ENCODE data around the gene NGFR. TPM values are rescaled to one million over a fixed set of nuclear protein-coding genes. Genes with fewer than 3 reads are reported as not detected.

The NGFR gene
- total and polyA plus RNA-seq, 12 donors = 1.8 to 22.9 (median 4.7) TPM

GRCh38 chr17:49508866-49509587 is 13.9 kb downstream of the NGFR start:
- H3K27me3 ChIP-seq = peaks cover 0 to 53% (median 28%) of the 10 kb centered on the region in 7 donors
- no peak for TF ChIP-seq CTCF (IDR thresholded peaks at IDR 0.05)
- no peak for ATAC-seq
- no peak overlapping the region for H3K27ac ChIP-seq
- H3K36me3 ChIP-seq = peaks cover 0 to 6% (median 0%) of the 10 kb centered on the region in 9 donors
- WGBS, 2 donors = 69 to 78% methylated on average over 8 of the region's 8 CpGs
- H3K4me1 ChIP-seq = peaks cover 0 to 34% (median 3%) of the 10 kb centered on the region in 9 donors
- intact Hi-C loops (cut with DNase I) = no loop called here
- H3K9me3 ChIP-seq = no peaks in the 10 kb centered on the region
- no peak overlapping the region for H3K4me3 ChIP-seq
- no peak for DNase-seq

GRCh38 chr17:49509588-49509917 is 14.5 kb downstream of the NGFR start:
- no peak for ATAC-seq
- peaks cover 0 to 6% (median 0%) of the 10 kb centered on the region in 9 donors for H3K36me3 ChIP-seq
- H3K9me3 ChIP-seq = no peaks in the 10 kb centered on the region
- no peak for TF ChIP-seq CTCF (IDR thresholded peaks at IDR 0.05)
- no peak overlapping the region for H3K27ac ChIP-seq
- H3K27me3 ChIP-seq = peaks cover 0 to 48% (median 24%) of the 10 kb centered on the region in 7 donors
- H3K4me1 ChIP-seq = peaks cover 2 to 38% (median 7%) of the 10 kb centered on the region in 9 donors
- 72 to 77% methylated on average over 3 of the region's 3 CpGs for WGBS, 2 donors
- intact Hi-C loops (cut with DNase I) = no loop called here
- H3K4me3 ChIP-seq = no peak overlapping the region
- no peak for DNase-seq

- no peaks in the 10 kb centered on the region for H3K9me3 ChIP-seq
- intact Hi-C loops (cut with DNase I) = no loop called here
Measured at GRCh38 chr17:49510059-49510719, 15.1 kb downstream of the NGFR start.

GRCh38 chr17:49510720-49511110 is 15.6 kb downstream of the NGFR start:
- ATAC-seq = no peak
- intact Hi-C loops (cut with DNase I) = no loop called here
- 86 to 87% methylated on average over 5 of the region's 5 CpGs for WGBS, 2 donors
- no peak for DNase-seq
- no peak for TF ChIP-seq CTCF (IDR thresholded peaks at IDR 0.05)
- peaks cover 5 to 44% (median 18%) of the 10 kb centered on the region in 9 donors for H3K4me1 ChIP-seq
- no peak overlapping the region for H3K4me3 ChIP-seq
- H3K27ac ChIP-seq = no peak overlapping the region
- H3K27me3 ChIP-seq = peaks cover 0 to 38% (median 19%) of the 10 kb centered on the region in 7 donors
- no peaks in the 10 kb centered on the region for H3K9me3 ChIP-seq
- H3K36me3 ChIP-seq = peaks cover 0 to 6% (median 0%) of the 10 kb centered on the region in 9 donors

More at GRCh38 chr17:49510059-49510719, 15.1 kb downstream of the NGFR start:
- no peak for ATAC-seq
- WGBS, 2 donors = 87 to 93% methylated on average over 13 of the region's 13 CpGs
- Histone ChIP-seq H3K4me1 (peaks cover 3 to 44% (median 13%) of the 10 kb centered on the region in 9 donors), H3K4me3 (no peak overlapping the region), H3K27me3 (peaks cover 0 to 43% (median 20%) of the 10 kb centered on the region in 7 donors), H3K36me3 (peaks cover 0 to 6% (median 0%) of the 10 kb centered on the region in 9 donors), H3K27ac (no peak overlapping the region)
- TF ChIP-seq CTCF (IDR thresholded peaks at IDR 0.05) = no peak
- DNase-seq = no peak

Measured in heart right ventricle (tissue), 16 donors.